Endothelial cell of umbilical vein (primary cell): ENCODE measurements around the gene ANKH.

Experiments
- POLR2AphosphoS5 ChIP-seq: IDR thresholded peaks from 2 replicates; pipeline ENCODE4 v1.6.1; 2012; ENCODE audit warnings: low read depth, mild to moderate bottlenecking, control low read depth, low read length, moderate library complexity; ENCODE audit not compliant: insufficient read depth
- TF ChIP-seq, protein P1 (sequence below), 2 donors: IDR thresholded peaks; 1 replicate in 1 of 2; 2 replicates in 1 of 2; pipeline ENCODE4 v1.5.1; 2011; ENCODE audit warnings: low read length in 2 of 2, mild to moderate bottlenecking in 2 of 2, moderate library complexity in 2 of 2, control low read depth in 1 of 2, inconsistent platforms in 1 of 2, low read depth in 1 of 2; ENCODE audit not compliant: insufficient read depth in 1 of 2; ENCODE audit errors: extremely low read depth in 1 of 2

GRCh38 chr5:14893381-14893780 lies 21.8 kb upstream of the ANKH start:
- no peak for TF ChIP-seq POLR2AphosphoS5
- TF ChIP-seq, protein P1, sequence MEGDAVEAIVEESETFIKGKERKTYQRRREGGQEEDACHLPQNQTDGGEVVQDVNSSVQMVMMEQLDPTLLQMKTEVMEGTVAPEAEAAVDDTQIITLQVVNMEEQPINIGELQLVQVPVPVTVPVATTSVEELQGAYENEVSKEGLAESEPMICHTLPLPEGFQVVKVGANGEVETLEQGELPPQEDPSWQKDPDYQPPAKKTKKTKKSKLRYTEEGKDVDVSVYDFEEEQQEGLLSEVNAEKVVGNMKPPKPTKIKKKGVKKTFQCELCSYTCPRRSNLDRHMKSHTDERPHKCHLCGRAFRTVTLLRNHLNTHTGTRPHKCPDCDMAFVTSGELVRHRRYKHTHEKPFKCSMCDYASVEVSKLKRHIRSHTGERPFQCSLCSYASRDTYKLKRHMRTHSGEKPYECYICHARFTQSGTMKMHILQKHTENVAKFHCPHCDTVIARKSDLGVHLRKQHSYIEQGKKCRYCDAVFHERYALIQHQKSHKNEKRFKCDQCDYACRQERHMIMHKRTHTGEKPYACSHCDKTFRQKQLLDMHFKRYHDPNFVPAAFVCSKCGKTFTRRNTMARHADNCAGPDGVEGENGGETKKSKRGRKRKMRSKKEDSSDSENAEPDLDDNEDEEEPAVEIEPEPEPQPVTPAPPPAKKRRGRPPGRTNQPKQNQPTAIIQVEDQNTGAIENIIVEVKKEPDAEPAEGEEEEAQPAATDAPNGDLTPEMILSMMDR (IDR thresholded peaks at IDR 0.05; ENCODE audit: extremely low read depth in 1 of 2, insufficient read depth in 1 of 2, low read depth in 1 of 2, low read length in 2 of 2), result no peak
